Fibroblast of peridontal ligament (primary cell): Measurements from ENCODE around the gene TOX2.

ENCODE experiments used
- DNase-seq: peaks from one replicate; pipeline ENCODE4 v3.0.0-alpha.2; 2010; ENCODE audit errors: extremely low read depth

TOX2 gene

GRCh38 chr20:44056010-44056698 lies 141.5 kb downstream of the TOX2 start:
- no peak for DNase-seq

DNA sequence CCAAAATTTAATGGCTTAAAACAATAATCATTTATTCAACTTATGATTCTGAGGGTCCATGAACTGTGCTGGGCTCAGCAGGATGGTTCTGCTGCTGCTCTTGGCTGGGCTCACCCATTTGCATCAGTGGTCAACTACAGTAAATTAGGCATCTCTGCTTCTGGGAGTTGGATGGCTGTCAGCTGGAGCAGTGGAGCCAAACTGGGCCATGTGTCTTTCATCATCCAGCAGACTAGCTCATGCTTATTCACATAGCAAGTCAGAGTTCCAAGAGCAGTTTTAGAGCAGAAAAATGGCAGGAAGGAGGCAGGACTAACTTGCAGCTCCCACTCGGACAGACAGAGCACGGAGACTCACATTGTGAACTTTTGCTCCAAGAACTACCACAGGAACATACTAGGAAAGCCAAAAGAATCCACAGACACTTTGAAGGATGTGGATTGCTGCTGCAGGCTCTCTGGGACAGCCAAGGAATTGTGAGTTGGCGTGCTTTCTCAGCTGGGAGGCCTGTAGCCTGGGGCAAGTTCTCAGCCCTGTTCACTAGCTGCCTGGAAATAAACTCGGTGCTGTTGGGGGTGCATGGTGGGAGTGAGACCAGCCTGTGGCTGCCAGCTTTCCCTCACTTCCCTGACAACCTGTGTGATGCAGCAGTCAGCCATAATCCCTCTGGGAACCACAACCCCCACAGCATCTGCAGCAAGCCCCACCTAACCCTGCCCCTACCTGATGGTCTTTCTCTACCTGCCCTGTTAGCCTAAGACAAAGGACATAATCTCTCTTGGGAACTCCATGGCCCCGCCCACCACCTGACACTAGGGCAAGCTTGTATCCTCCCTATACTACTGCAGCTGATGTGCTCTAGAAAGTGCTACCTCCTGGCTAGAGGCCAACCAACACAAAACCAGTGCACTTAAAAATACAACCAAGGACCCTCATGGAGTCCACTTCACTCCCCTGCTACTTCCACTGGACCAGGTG lies 143.3 kb downstream of the TOX2 start:
- peak; percentile 80 for DNase-seq

DNA sequence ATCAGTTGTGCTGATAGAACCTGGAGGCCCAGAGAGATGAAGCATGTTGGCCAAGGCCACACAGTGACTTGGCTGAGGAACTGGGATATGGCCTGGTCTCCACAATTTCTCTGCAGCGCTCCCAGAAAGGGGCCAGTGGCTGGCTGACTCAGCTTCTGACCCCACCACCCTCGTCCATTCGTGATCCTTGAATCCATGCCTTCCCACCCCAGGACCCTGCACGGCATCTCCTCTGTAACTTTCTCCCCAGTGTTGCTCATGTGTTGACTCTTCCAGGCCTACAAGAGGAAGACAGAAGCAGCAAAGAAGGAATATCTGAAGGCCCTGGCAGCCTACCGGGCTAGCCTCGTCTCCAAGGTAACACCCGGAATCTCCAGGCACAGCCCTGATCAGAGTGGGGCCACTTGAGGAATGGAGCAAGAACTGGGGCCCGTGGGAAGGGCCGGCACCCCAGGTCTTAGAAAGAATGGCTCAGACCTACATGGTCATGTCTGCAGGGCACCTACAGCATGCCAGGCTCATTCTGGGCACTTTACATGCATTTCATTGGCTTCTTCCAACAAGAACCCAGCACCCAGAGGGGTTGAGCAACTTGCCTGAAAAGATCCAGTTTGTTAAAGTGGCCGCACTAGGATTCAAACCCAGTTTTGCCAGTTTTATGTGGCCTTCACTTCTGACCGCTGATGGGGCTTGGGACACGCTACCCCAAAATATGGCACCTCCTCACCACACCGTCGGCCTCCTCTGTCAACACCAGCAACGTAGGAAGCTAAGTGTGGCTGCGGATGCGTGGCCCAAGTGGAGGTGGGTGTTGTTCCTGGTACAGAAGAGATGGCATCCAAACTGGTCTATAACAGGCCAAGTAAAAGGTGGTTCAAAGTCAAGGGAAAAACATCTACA lies 150.1 kb downstream of the TOX2 start:
- DNase-seq, result no peak

DNA sequence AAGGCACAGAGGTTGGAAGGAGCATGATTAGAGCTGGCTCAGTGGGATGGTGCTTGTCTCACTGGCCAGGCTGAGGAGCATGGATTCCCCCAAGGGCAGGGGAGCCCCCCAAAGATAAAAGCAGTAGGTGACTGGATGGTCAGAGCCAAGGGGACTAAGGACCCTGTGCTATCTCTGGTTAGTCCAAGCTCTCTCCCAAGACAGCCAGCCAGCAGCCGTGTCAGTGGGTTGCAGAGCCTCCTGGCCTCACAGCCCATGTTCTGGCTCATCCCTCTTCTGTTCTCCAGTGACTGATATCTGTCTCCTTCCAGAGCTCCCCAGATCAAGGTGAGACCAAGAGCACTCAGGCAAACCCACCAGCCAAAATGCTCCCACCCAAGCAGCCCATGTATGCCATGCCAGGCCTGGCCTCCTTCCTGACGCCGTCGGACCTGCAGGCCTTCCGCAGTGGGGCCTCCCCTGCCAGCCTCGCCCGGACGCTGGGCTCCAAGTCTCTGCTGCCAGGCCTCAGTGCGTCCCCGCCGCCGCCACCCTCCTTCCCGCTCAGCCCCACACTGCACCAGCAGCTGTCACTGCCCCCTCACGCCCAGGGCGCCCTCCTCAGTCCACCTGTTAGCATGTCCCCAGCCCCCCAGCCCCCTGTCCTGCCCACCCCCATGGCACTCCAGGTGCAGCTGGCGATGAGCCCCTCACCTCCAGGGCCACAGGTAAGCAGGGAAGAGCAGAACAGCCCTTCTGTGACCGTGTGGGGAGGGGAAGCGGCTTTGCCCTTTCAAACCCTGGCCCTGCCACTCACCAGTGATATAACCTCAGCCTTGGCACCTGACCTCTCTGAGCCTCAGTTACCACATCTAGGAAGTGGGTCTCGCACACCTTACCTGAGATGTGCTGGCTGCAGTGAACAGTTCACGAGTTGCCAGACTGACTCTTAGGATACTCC lies 151.0 kb downstream of the TOX2 start:
- no peak for DNase-seq

GRCh38 chr20:44066645-44067606 lies 152.3 kb downstream of the TOX2 start:
- no peak for DNase-seq

- DNase-seq, result no peak
Measured at GRCh38 chr20:44067650-44068081, 153.0 kb downstream of the TOX2 start.

GRCh38 chr20:44068316-44069201 lies 153.9 kb downstream of the TOX2 start:
- DNase-seq, result no peak

- DNase-seq, result no peak
Measured at GRCh38 chr20:44069203-44070011, 154.8 kb downstream of the TOX2 start.

GRCh38 chr20:44070139-44070900 lies 155.7 kb downstream of the TOX2 start:
- no peak for DNase-seq

DNA sequence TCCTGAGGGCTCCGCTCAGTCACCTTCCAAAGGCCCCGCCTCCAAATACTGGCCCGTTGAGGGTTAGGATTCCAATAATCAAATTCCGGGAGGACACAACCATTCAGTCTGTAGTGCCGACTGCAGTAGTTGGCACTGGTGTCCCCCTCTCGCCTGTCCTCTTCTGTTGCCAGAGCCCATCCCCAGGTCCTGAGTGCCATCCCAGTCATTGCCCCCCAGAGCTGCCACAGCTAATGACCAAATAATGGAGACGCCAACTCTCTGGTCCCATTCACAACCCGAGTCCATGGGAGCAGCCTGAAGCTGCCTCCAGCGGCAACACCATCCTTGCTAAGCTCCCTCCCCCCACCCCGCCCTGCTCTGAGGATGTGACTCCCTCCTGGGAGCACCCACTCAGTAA lies 156.4 kb downstream of the TOX2 start:
- no peak for DNase-seq

DNA sequence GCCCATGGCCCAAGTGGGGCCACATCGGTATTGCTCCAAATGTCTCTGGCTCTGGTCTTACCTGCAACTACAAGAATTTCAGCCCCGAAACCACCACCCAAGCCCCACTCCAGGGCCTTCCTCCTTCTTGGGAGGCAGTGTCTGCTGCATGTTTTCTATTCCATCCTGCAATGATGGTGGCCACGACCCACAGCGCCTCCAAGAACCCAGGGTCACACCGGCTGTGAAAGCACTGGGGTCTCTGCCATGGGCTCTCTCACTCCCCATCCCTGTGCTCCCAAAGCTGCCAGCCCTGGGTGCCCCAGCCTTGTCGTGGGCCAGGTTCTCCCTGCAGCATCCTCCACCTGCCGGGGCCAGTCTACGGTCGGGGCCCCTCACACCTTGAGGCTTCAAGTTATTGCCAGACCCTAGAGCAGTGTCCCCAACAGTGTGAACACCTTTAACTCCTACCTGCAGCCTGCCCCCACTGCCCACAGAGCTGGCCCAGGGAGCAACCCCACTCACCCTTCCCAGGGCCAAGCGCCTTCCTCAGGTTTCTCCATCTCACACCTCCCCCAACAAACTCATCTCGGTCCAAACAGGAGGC lies 157.0 kb downstream of the TOX2 start:
- DNase-seq, result no peak

- no peak for DNase-seq
Measured at GRCh38 chr20:44072384-44072783, 157.7 kb downstream of the TOX2 start.

- DNase-seq, result no peak
Measured at GRCh38 chr20:44073011-44073674, 158.5 kb downstream of the TOX2 start.

- DNase-seq, result no peak
Measured at GRCh38 chr20:44073675-44074071, 159.0 kb downstream of the TOX2 start.

- peak; percentile 76 for DNase-seq
Measured at GRCh38 chr20:44074252-44075151, 159.8 kb downstream of the TOX2 start.
